Esophagus muscularis mucosa (tissue), 4 donors: ENCODE data around the gene SLCO2A1. TPM values are rescaled to one million over a fixed set of nuclear protein-coding genes. Genes with fewer than 3 reads are reported as not detected.

ENCODE experiments used
- DNase-seq: peaks from one replicate; pipeline ENCODE4 v3.0.0-alpha.2; 2017; ENCODE audit errors: extremely low spot score
- H3K27ac ChIP-seq, 4 donors: fragments of 200-600 bp; sonication (generic); replicated peaks in 1 of 4; 1 replicate in 3 of 4; 2 replicates in 1 of 4; pipeline ENCODE4 v1.5.1; 2016 to 2019; ENCODE audit warnings: mild to moderate bottlenecking in 1 of 4
- H3K27me3 ChIP-seq, 4 donors: fragments of 200-600 bp; sonication (generic); one replicate each; pipeline versions ENCODE4 v1.5.1 to v1.6.0; 2016 to 2019
- H3K36me3 ChIP-seq, 4 donors: fragments of 200-600 bp; sonication (generic); one replicate each; pipeline ENCODE4 v1.5.1; 2016 to 2019
- H3K4me1 ChIP-seq, 4 donors: fragments of 200-600 bp; sonication (generic); one replicate each; pipeline ENCODE4 v1.5.1; 2016 to 2019
- H3K4me3 ChIP-seq, 4 donors: fragments of 200-600 bp; sonication (generic); 1 replicate in 2 of 4; 2 replicates in 2 of 4; pipeline ENCODE4 v1.5.1; 2016 to 2019; ENCODE audit warnings: mild to moderate bottlenecking in 4 of 4, moderate library complexity in 1 of 4
- H3K9me3 ChIP-seq, 4 donors: fragments of 200-600 bp; sonication (generic); 1 replicate in 3 of 4; 2 replicates in 1 of 4; pipeline ENCODE4 v1.5.1; 2016 to 2019
- CTCF ChIP-seq, 3 experiments: fragments of 200-600 bp in 2 of 3; fragments of 450-650 bp in 1 of 3; sonication (generic) in 2 of 3; IDR thresholded peaks; one replicate each; pipeline ENCODE4 v1.5.1; 2017 to 2019; ENCODE audit warnings: antibody characterized with exemption in 3 of 3, mild to moderate bottlenecking in 2 of 3, moderate library complexity in 1 of 3
- EP300 ChIP-seq: sonication (generic); formaldehyde crosslinking; IDR thresholded peaks from one replicate; pipeline ENCODE4 v1.6.1; 2017; ENCODE audit warnings: antibody characterized with exemption
- POLR2A ChIP-seq: fragments of 450-650 bp; IDR thresholded peaks from one replicate; pipeline ENCODE4 v1.6.1; 2017; ENCODE audit warnings: antibody characterized with exemption, moderate library complexity, mild to moderate bottlenecking, low read depth
- POLR2AphosphoS5 ChIP-seq, 2 donors: sonication (generic); formaldehyde crosslinking; IDR thresholded peaks; one replicate each; pipeline ENCODE4 v1.6.1; 2017; ENCODE audit warnings: antibody characterized with exemption in 2 of 2
- WGBS: methylation state at CpG from one replicate; pipeline ENCODE4 v1.1.5; 2018; 5-methylcytosine and 5-hydroxymethylcytosine counted together
- intact Hi-C: fragments of 100-400 bp; cut with DNase I; formaldehyde crosslinking; loops from one replicate; pipeline ENCODE4 v1.15.1; 2023
- total RNA-seq, 4 donors: library from RNA; depleted of rRNA; stranded (reverse); fragments of >200 nt; gene quantifications; one replicate each; pipeline versions ENCODE4 v1.1.0 to v1.2.1, GENCODE V29; 2016

The SLCO2A1 gene
- total RNA-seq, 4 donors from 2014 or later: 8.3 to 17.6 (median 13.8) TPM

DNA sequence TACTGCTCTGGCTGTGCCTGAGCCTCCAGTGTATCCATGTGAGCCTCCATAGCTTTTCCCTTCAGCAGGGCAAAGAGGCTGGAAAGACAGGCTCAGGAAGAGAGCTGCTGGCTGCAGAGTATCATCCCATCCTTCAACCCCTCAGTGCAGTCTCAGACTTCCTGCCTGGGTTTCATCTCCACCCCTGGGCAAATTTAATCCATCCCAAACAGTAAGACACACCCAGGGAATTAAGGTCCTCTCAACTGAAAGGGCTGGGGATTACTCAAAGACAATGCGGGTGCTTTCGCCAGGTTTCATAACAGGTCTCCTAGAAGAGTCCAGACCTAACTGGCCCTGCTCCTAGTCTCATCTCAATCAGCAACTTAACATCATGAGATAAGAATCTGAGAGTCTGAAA, 15.5 kb downstream of the SLCO2A1 start:
- Histone ChIP-seq H3K4me3 (no peak overlapping the region), H3K27ac (no peak overlapping the region), H3K9me3 (no peaks in the 10 kb centered on the region), H3K27me3 (no peaks in the 10 kb centered on the region), H3K36me3 (no peaks in the 10 kb centered on the region), H3K4me1 (no peaks in the 10 kb centered on the region)
- no peak for DNase-seq
- no peak for TF ChIP-seq EP300
- no peak for TF ChIP-seq POLR2A
- no peak for TF ChIP-seq POLR2AphosphoS5 (IDR thresholded peaks at IDR 0.05)
- no peak for TF ChIP-seq CTCF (IDR thresholded peaks at IDR 0.05)
- WGBS: 93% methylated on average over 2 of the region's 2 CpGs
- intact Hi-C loops: no loop called here

- Histone ChIP-seq H3K4me3 (no peak overlapping the region), H3K4me1 (peaks cover 0 to 4% (median 0%) of the 10 kb centered on the region in 4 donors), H3K27me3 (no peaks in the 10 kb centered on the region), H3K27ac (no peak overlapping the region), H3K9me3 (no peaks in the 10 kb centered on the region), H3K36me3 (no peaks in the 10 kb centered on the region)
- no peak for TF ChIP-seq POLR2AphosphoS5 (IDR thresholded peaks at IDR 0.05)
- no peak for TF ChIP-seq POLR2A
- no peak for TF ChIP-seq CTCF (IDR thresholded peaks at IDR 0.05)
- no peak for TF ChIP-seq EP300
- intact Hi-C loops: no loop called here
- no peak for DNase-seq
- 78% methylated on average over 3 of the region's 3 CpGs for WGBS
Measured at GRCh38 chr3:134013280-134013679, 16.4 kb downstream of the SLCO2A1 start.

- H3K4me3 ChIP-seq: no peak overlapping the region
- H3K4me1 ChIP-seq: peaks cover 0 to 4% (median 0%) of the 10 kb centered on the region in 4 donors
- intact Hi-C loops: no loop called here
- 93% methylated on average over 5 of the region's 5 CpGs for WGBS
- H3K27me3 ChIP-seq: no peaks in the 10 kb centered on the region
- no peak for DNase-seq
- no peaks in the 10 kb centered on the region for H3K36me3 ChIP-seq
- peaks cover 0 to 6% (median 0%) of the 10 kb centered on the region in 4 donors for H3K9me3 ChIP-seq
- TF ChIP-seq POLR2AphosphoS5 (IDR thresholded peaks at IDR 0.05): no peak
- no peak for TF ChIP-seq EP300
- no peak for TF ChIP-seq POLR2A
- no peak for TF ChIP-seq CTCF (IDR thresholded peaks at IDR 0.05)
- H3K27ac ChIP-seq: no peak overlapping the region
Measured at GRCh38 chr3:134009345-134010000, 20.3 kb downstream of the SLCO2A1 start.

GRCh38 chr3:134008630-134009156, 21.0 kb downstream of the SLCO2A1 start:
- intact Hi-C loops: no loop called here
- WGBS: 40% methylated on average over 2 of the region's 2 CpGs
- H3K27ac ChIP-seq: no peak overlapping the region
- H3K36me3 ChIP-seq: no peaks in the 10 kb centered on the region
- peaks cover 0 to 4% (median 0%) of the 10 kb centered on the region in 4 donors for H3K4me1 ChIP-seq
- peaks cover 0 to 6% (median 0%) of the 10 kb centered on the region in 4 donors for H3K9me3 ChIP-seq
- no peak for DNase-seq
- no peak for TF ChIP-seq CTCF (IDR thresholded peaks at IDR 0.05)
- TF ChIP-seq EP300: no peak
- TF ChIP-seq POLR2AphosphoS5 (IDR thresholded peaks at IDR 0.05): no peak
- no peak for TF ChIP-seq POLR2A
- no peak overlapping the region for H3K4me3 ChIP-seq
- H3K27me3 ChIP-seq: no peaks in the 10 kb centered on the region

GRCh38 chr3:134007819-134008218, 21.9 kb downstream of the SLCO2A1 start:
- Histone ChIP-seq H3K4me1 (peaks cover 0 to 4% (median under 1%) of the 10 kb centered on the region in 4 donors), H3K27ac (no peak overlapping the region), H3K27me3 (no peaks in the 10 kb centered on the region), H3K9me3 (peaks cover 0 to 6% (median 0%) of the 10 kb centered on the region in 4 donors), H3K4me3 (no peak overlapping the region), H3K36me3 (no peaks in the 10 kb centered on the region)
- DNase-seq: no peak
- WGBS: 61% methylated on average over 3 of the region's 3 CpGs
- TF ChIP-seq EP300: no peak
- TF ChIP-seq POLR2A: no peak
- TF ChIP-seq POLR2AphosphoS5 (IDR thresholded peaks at IDR 0.05): no peak
- intact Hi-C loops: no loop called here
